H1 (cell line): ENCODE data around the gene PCDHB13. TPM values are rescaled to one million over a fixed set of nuclear protein-coding genes. Genes with fewer than 3 reads are reported as not detected.

ENCODE experiments used
- CTCF ChIA-PET: fragments of 300-600 bp; sonication (Branson Sonifier 250); formaldehyde crosslinking; loops from one replicate; lab custom pipeline; 2021; ENCODE audit not compliant: partially characterized antibody; lab: Charles Lee
- POLR2A ChIA-PET: fragments of 300-600 bp; sonication (Branson Sonifier 250); formaldehyde crosslinking; loops from one replicate; lab custom pipeline; 2021; ENCODE audit warnings: inconsistent platforms; ENCODE audit not compliant: partially characterized antibody; lab: Charles Lee
- DNase-seq, 2 experiments: peaks; one replicate each; pipeline versions ENCODE4 v3.0.0 to v3.0.0-alpha.2; 2010 to 2022; ENCODE audit warnings: low spot score in 2 of 2, low read depth in 1 of 2, mixed read lengths in 1 of 2
- FAIRE-seq: peaks from 2 replicates; lab custom pipeline; 2011; peaks lifted over from hg19 to GRCh38; lab: Jason Lieb, UNC
- H2AFZ ChIP-seq: 2 replicates; pipeline ENCODE4 v1.8.1; 2012; ENCODE audit warnings: low read length, inconsistent platforms
- H2AK5ac ChIP-seq: 2 replicates; pipeline ENCODE4 v1.6.1; 2013; ENCODE audit warnings: low read depth, low read length
- H2BK120ac ChIP-seq: replicated peaks from 2 replicates; pipeline ENCODE3; 2013; ENCODE audit warnings: low read depth, low read length, inconsistent platforms
- H2BK12ac ChIP-seq: 2 replicates; pipeline ENCODE4 v1.6.1; 2013; ENCODE audit warnings: low read depth, low read length
- H2BK15ac ChIP-seq: 2 replicates; pipeline ENCODE4 v1.6.1; 2013; ENCODE audit warnings: low read length
- H2BK20ac ChIP-seq: 2 replicates; pipeline ENCODE4 v1.6.1; 2013; ENCODE audit warnings: low read length
- H2BK5ac ChIP-seq: 2 replicates; pipeline ENCODE4 v1.6.1; 2013; ENCODE audit warnings: low read depth, low read length
- H3K14ac ChIP-seq: 2 replicates; pipeline ENCODE4 v1.6.1; 2013; ENCODE audit warnings: inconsistent platforms; ENCODE audit not compliant: insufficient read length
- H3K18ac ChIP-seq: 2 replicates; pipeline ENCODE4 v1.6.1; 2013; ENCODE audit warnings: low read length; ENCODE audit errors: extremely low read depth
- H3K23ac ChIP-seq: 2 replicates; pipeline ENCODE4 v1.6.1; 2013; ENCODE audit warnings: inconsistent platforms; ENCODE audit not compliant: insufficient read length
- H3K23me2 ChIP-seq: 2 replicates; pipeline ENCODE4 v1.6.1; 2013; ENCODE audit warnings: low read depth, low read length
- H3K27ac ChIP-seq: 2 replicates; pipeline ENCODE4 v1.6.1; 2011; ENCODE audit warnings: low read depth, low read length, inconsistent platforms
- H3K27me3 ChIP-seq, 4 experiments: replicated peaks in 1 of 4; 1 replicate in 1 of 4; 2 replicates in 3 of 4; pipeline versions ENCODE4 v1.6.1 to v1.8.1; 2011 to 2013; ENCODE audit warnings: low read length in 3 of 4, mild to moderate bottlenecking in 3 of 4, inconsistent platforms in 2 of 4, mixed read lengths in 2 of 4, moderate library complexity in 1 of 4; ENCODE audit not compliant: control insufficient read depth in 3 of 4, insufficient read depth in 3 of 4; ENCODE audit errors: extremely low read depth in 1 of 4
- H3K36me3 ChIP-seq, 4 experiments: 2 replicates each; pipeline versions ENCODE4 v1.6.1 to v1.8.1; 2011 to 2013; ENCODE audit warnings: mild to moderate bottlenecking in 4 of 4, low read length in 3 of 4, moderate library complexity in 2 of 4, control low read depth in 1 of 4, inconsistent platforms in 1 of 4; ENCODE audit not compliant: insufficient read depth in 4 of 4, control insufficient read depth in 2 of 4
- H3K4ac ChIP-seq: replicated peaks from 2 replicates; pipeline ENCODE3; 2013; ENCODE audit warnings: low read length, low read depth, mixed read lengths, inconsistent platforms; ENCODE audit not compliant: insufficient read length
- H3K4me1 ChIP-seq, 4 experiments: replicated peaks in 1 of 4; 1 replicate in 1 of 4; 2 replicates in 3 of 4; pipeline versions ENCODE4 v1.6.1 to v1.8.1; 2011 to 2013; ENCODE audit warnings: low read length in 3 of 4, inconsistent platforms in 2 of 4, mixed read lengths in 1 of 4; ENCODE audit not compliant: insufficient read depth in 4 of 4, control insufficient read depth in 3 of 4
- H3K4me2 ChIP-seq, 2 experiments: 2 replicates each; pipeline versions ENCODE4 v1.6.1 to v1.8.1; 2011 to 2013; ENCODE audit warnings: low read depth in 2 of 2, low read length in 2 of 2, control low read depth in 1 of 2, inconsistent platforms in 1 of 2, mild to moderate bottlenecking in 1 of 2; ENCODE audit not compliant: insufficient read depth in 1 of 2
- H3K4me3 ChIP-seq, 4 experiments: fragments of 200-600, 300-600 bp in 1 of 4; sonication (generic), shearing (Covaris generic), sonication (Bioruptor Twin) in 1 of 4; 2 replicates each; pipeline versions ENCODE4 v1.5.1 to v1.8.1; 2011 to 2016; ENCODE audit warnings: low read length in 4 of 4, low read depth in 3 of 4, control low read depth in 2 of 4, inconsistent platforms in 2 of 4, mild to moderate bottlenecking in 2 of 4, mixed read lengths in 1 of 4, moderate library complexity in 1 of 4; ENCODE audit not compliant: insufficient read depth in 2 of 4; ENCODE audit errors: extremely low read depth in 1 of 4
- H3K56ac ChIP-seq: replicated peaks from 2 replicates; pipeline ENCODE3; 2013; ENCODE audit warnings: low read depth, mild to moderate bottlenecking, mixed read lengths, low read length, inconsistent platforms; ENCODE audit not compliant: insufficient read length
- H3K79me1 ChIP-seq: 2 replicates; pipeline ENCODE4 v1.6.1; 2013; ENCODE audit warnings: low read depth, low read length, control low read depth
- H3K79me2 ChIP-seq, 2 experiments: 2 replicates each; pipeline versions ENCODE4 v1.6.1 to v1.8.1; 2012 to 2013; ENCODE audit warnings: low read length in 2 of 2, mild to moderate bottlenecking in 2 of 2, inconsistent platforms in 1 of 2; ENCODE audit not compliant: insufficient read depth in 2 of 2, control insufficient read depth in 1 of 2
- H3K9ac ChIP-seq, 4 experiments: replicated peaks in 1 of 4; 1 replicate in 1 of 4; 2 replicates in 3 of 4; pipeline versions ENCODE4 v1.6.1 to v1.8.1; 2011 to 2013; ENCODE audit warnings: low read depth in 3 of 4, low read length in 3 of 4, control low read depth in 2 of 4, mild to moderate bottlenecking in 2 of 4, moderate library complexity in 2 of 4, inconsistent platforms in 1 of 4; ENCODE audit errors: extremely low read depth in 1 of 4
- H3K9me3 ChIP-seq, 2 experiments: 2 replicates each; pipeline versions ENCODE4 v1.6.1 to v1.8.1; 2012 to 2013; ENCODE audit warnings: mild to moderate bottlenecking in 2 of 2, moderate library complexity in 2 of 2, control low read depth in 1 of 2, inconsistent platforms in 1 of 2, low read depth in 1 of 2, low read length in 1 of 2, mixed read lengths in 1 of 2; ENCODE audit not compliant: insufficient read depth in 2 of 2
- H4K20me1 ChIP-seq, 2 experiments: replicated peaks in 1 of 2; 2 replicates each; pipeline versions ENCODE3 to v1.8.1; 2011 to 2013; ENCODE audit warnings: inconsistent platforms in 2 of 2, low read length in 2 of 2, mild to moderate bottlenecking in 1 of 2; ENCODE audit not compliant: insufficient read depth in 2 of 2, control insufficient read depth in 1 of 2
- H4K5ac ChIP-seq: 2 replicates; pipeline ENCODE4 v1.6.1; 2013; ENCODE audit warnings: low read length, low read depth, mixed read lengths, inconsistent platforms; ENCODE audit not compliant: insufficient read length
- H4K8ac ChIP-seq: 2 replicates; pipeline ENCODE4 v1.8.0; 2013; ENCODE audit warnings: mild to moderate bottlenecking, moderate library complexity, low read length, inconsistent platforms; ENCODE audit not compliant: insufficient read depth; ENCODE audit errors: extremely low read depth
- H4K91ac ChIP-seq: replicated peaks from 2 replicates; pipeline ENCODE3; 2013; ENCODE audit warnings: low read length, mixed read lengths, inconsistent platforms; ENCODE audit not compliant: insufficient read length
- RAD21 ChIP-seq, 2 experiments: IDR thresholded peaks in 1 of 2; conservative IDR thresholded peaks in 1 of 2; 2 replicates each; pipeline ENCODE4 v1.6.1; 2011; ENCODE audit warnings: low read depth in 2 of 2, low read length in 2 of 2, improper control_type of control experiment in 1 of 2, inconsistent platforms in 1 of 2, mild to moderate bottlenecking in 1 of 2, moderate library complexity in 1 of 2
- SP1 ChIP-seq: IDR thresholded peaks from 2 replicates; pipeline ENCODE4 v1.6.1; 2011; ENCODE audit warnings: low read depth, low read length
- YY1 ChIP-seq: IDR thresholded peaks from 2 replicates; pipeline ENCODE4 v1.6.1; 2011; ENCODE audit warnings: low read depth, mild to moderate bottlenecking, low read length
- WGBS, 2 experiments: shearing (Covaris generic) in 1 of 2; methylation state at CpG; one replicate each; pipeline versions ENCODE4 v1.1.6 to v1.1.7; 2013 to 2015; ENCODE audit warnings: low lambda C conversion rate in 2 of 2, mixed read lengths in 2 of 2, inconsistent platforms in 1 of 2, low coverage in 1 of 2, missing lambda C conversion rate in 1 of 2; ENCODE audit not compliant: insufficient replicate concordance in 2 of 2, insufficient coverage in 1 of 2, insufficient read length in 1 of 2; ENCODE audit errors: extremely low coverage in 1 of 2, missing lambda C conversion rate in 1 of 2; 5-methylcytosine and 5-hydroxymethylcytosine counted together
- polyA plus RNA-seq, 7 experiments: library from polyadenylated mRNA; depleted of rRNA in 3 of 7; stranded (reverse) in 5 of 7; unstranded in 2 of 7; fragments of >200 nt in 5 of 7; fragments of 200-250 nt in 2 of 7; gene quantifications; 1 replicate in 5 of 7; 2 replicates in 1 of 7; 4 replicates in 1 of 7; pipeline versions ENCODE4 v1.2.1 to v1.2.3, GENCODE V29; 2011 to 2013; ENCODE audit warnings: missing spikeins in 2 of 7, mixed read lengths in 2 of 7
- total RNA-seq: library from RNA; stranded (reverse); fragmentation: NEBNext Ultra II Directional; extraction: Animal tissue kit (Norgen Biotek cat#: 25700); gene quantifications from 2 replicates; pipeline ENCODE4 v1.2.1, GENCODE V29; 2021
- TF ChIP-seq, protein P1 (sequence below), 3 experiments: IDR thresholded peaks; 1 replicate in 2 of 3; 2 replicates in 1 of 3; pipeline versions ENCODE4 v1.5.1 to v1.6.1; 2011; ENCODE audit warnings: low read length in 3 of 3, mild to moderate bottlenecking in 3 of 3, inconsistent platforms in 2 of 3, low read depth in 1 of 3, moderate library complexity in 1 of 3; ENCODE audit not compliant: insufficient read depth in 1 of 3; ENCODE audit errors: control extremely low read depth in 1 of 3

PCDHB13 gene
- total and polyA plus RNA-seq, 2 of the 8 experiments (the other 6 are each of a cell fraction or from before 2014, with no cell fraction given) = 1.1 to 1.4 TPM

DNA sequence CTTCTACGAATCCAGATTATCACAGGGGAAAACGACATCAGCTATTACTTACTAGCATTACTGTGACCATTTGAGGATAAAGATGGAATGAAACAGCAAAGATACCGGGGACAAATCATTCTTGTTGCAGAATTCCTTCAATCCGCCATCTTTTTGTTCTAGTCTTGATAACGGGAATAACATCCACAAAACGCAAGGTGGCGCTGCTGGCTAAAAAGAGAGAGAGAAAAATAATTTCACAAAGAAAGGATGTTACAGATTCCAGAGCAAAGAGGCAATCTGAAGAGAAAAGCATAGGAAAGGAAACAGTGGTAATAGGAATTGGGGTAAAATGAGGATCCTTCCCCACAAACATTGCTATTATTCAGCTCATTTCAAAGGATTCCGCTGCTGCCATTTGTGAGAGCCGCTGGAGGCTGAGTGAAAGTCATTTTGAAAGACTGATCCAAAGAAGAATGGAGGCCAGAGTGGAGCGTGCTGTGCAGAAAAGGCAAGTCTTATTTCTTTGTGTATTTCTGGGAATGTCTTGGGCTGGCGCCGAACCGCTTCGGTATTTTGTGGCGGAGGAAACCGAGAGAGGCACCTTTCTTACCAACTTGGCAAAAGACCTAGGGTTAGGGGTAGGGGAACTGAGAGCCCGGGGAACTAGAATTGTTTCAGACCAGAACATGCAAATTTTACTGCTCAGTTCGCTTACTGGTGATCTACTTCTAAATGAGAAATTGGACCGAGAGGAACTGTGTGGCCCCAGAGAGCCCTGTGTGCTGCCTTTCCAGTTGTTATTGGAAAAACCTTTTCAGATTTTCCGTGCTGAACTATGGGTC lies 41.1 kb upstream of the PCDHB13 start, which contains the start of gene PCDHB7:
Gene PCDHB7 (plus strand): TSS at position 264 of the 824 bp plus-strand sequence. CDS start 192 bp downstream, at position 456.
- no peak within 1 kb of the TSS for H2BK12ac ChIP-seq
- H3K9me3 ChIP-seq = peaks cover 0 to 15% of the 10 kb centered on the region in 2 experiments; a peak in 1 of 4 replicates
- H3K4me3 ChIP-seq = no peak within 1 kb of the TSS
- H3K4ac ChIP-seq = no peak within 1 kb of the TSS
- no peak within 1 kb of the TSS for H2BK20ac ChIP-seq
- no peak within 1 kb of the TSS for H4K8ac ChIP-seq
- no peak within 1 kb of the TSS for H4K91ac ChIP-seq
- H2BK120ac ChIP-seq = no peak within 1 kb of the TSS
- H4K5ac ChIP-seq = no peak within 1 kb of the TSS
- no peaks in the 10 kb centered on the region for H3K79me1 ChIP-seq
- H3K9ac ChIP-seq = no peak within 1 kb of the TSS
- ChIA-PET POLR2A (no interaction called here), CTCF (interaction anchor here (0.6 to 4.2 kb wide), 14 partner anchors 10 to 395 kb away, joined by 3 to 29 read pairs (median 4); partner anchors contain the start of genes PCDHB14, PCDHB16, PCDHB2 and PCDHB5)
- H3K23me2 ChIP-seq = no peaks in the 10 kb centered on the region
- H2AFZ ChIP-seq = peak within 1 kb of the TSS; percentile 76; the same call in 1 of the 2 replicates
- H3K27ac ChIP-seq = no peak within 1 kb of the TSS
- H3K56ac ChIP-seq = no peak within 1 kb of the TSS
- no peak within 1 kb of the TSS for H3K14ac ChIP-seq
- TF ChIP-seq YY1 (peak; percentile 88), RAD21 (IDR thresholded peaks at IDR 0.05 in 1 of 2, conservative IDR thresholded peaks at IDR 0.05 in 1 of 2; ENCODE audit: low read depth in 2 of 2, low read length in 2 of 2) (peak; percentile 69 to 71), SP1 (no peak)
- TF ChIP-seq, protein P1, sequence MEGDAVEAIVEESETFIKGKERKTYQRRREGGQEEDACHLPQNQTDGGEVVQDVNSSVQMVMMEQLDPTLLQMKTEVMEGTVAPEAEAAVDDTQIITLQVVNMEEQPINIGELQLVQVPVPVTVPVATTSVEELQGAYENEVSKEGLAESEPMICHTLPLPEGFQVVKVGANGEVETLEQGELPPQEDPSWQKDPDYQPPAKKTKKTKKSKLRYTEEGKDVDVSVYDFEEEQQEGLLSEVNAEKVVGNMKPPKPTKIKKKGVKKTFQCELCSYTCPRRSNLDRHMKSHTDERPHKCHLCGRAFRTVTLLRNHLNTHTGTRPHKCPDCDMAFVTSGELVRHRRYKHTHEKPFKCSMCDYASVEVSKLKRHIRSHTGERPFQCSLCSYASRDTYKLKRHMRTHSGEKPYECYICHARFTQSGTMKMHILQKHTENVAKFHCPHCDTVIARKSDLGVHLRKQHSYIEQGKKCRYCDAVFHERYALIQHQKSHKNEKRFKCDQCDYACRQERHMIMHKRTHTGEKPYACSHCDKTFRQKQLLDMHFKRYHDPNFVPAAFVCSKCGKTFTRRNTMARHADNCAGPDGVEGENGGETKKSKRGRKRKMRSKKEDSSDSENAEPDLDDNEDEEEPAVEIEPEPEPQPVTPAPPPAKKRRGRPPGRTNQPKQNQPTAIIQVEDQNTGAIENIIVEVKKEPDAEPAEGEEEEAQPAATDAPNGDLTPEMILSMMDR (IDR thresholded peaks at IDR 0.05; ENCODE audit: control extremely low read depth in 1 of 3, insufficient read depth in 1 of 3, low read depth in 1 of 3, low read length in 3 of 3) = peak in 2 of 3 experiments; percentile 60 to 70; a peak in 3 of 4 replicates
- H3K36me3 ChIP-seq = no peaks in the 10 kb centered on the region
- no peaks in the 10 kb centered on the region for H3K79me2 ChIP-seq
- FAIRE-seq (peak; percentile 76), DNase-seq (no peak)
- H3K18ac ChIP-seq = no peak within 1 kb of the TSS
- no peak within 1 kb of the TSS for H2BK15ac ChIP-seq
- no peak within 1 kb of the TSS for H2BK5ac ChIP-seq
- H3K4me2 ChIP-seq = no peak within 1 kb of the TSS
- H3K4me1 ChIP-seq = no peaks in the 10 kb centered on the region
- H4K20me1 ChIP-seq = no peaks in the 10 kb centered on the region
- WGBS, 2 experiments = 65% methylated on average over 20 of the region's 20 CpGs; no CpG with 5 or more reads in 1 of the 2 experiments
- no peak within 1 kb of the TSS for H2AK5ac ChIP-seq
- no peaks in the 10 kb centered on the region for H3K27me3 ChIP-seq
- no peak within 1 kb of the TSS for H3K23ac ChIP-seq
